Neural crest cell (in vitro differentiated cells): Measurements from ENCODE around the gene NDST1. TPM values are rescaled to one million over a fixed set of nuclear protein-coding genes. Genes with fewer than 3 reads are reported as not detected.

ENCODE experiments used
- DNase-seq: peaks from one replicate; pipeline ENCODE4 v3.0.0; 2021; ENCODE audit warnings: low read depth, mixed read lengths, low spot score
- H3K27ac Mint-ChIP-seq: one replicate; pipeline ENCODE4 v1.8.0; 2021; ENCODE audit warnings: mild to moderate bottlenecking, mixed read lengths; ENCODE audit not compliant: unreplicated experiment
- H3K27me3 Mint-ChIP-seq: 2 replicates; pipeline ENCODE4 v1.8.0; 2021; ENCODE audit warnings: low read depth, mild to moderate bottlenecking, mixed read lengths
- H3K36me3 Mint-ChIP-seq: 2 replicates; pipeline ENCODE4 v1.8.0; 2021; ENCODE audit warnings: low read depth, mild to moderate bottlenecking, mixed read lengths
- H3K4me1 Mint-ChIP-seq: 2 replicates; pipeline ENCODE4 v1.8.0; 2021; ENCODE audit warnings: mixed read lengths
- H3K4me3 Mint-ChIP-seq: one replicate; pipeline ENCODE4 v1.8.0; 2021; ENCODE audit warnings: mild to moderate bottlenecking, mixed read lengths
- H3K9me3 Mint-ChIP-seq: 2 replicates; pipeline ENCODE4 v1.8.0; 2021; ENCODE audit warnings: mixed read lengths
- total RNA-seq: library from RNA; stranded (reverse); gene quantifications from 2 replicates; pipeline ENCODE4 v1.2.1, GENCODE V29; 2021
- TF ChIP-seq, protein P1 (sequence below): fragments of 200-600 bp; sonication (generic); conservative IDR thresholded peaks from 2 replicates; pipeline ENCODE4 v1.5.0; 2021; ENCODE audit warnings: antibody characterized with exemption, mild to moderate bottlenecking

Gene NDST1
- total RNA-seq, 1 donor from 2014 or later = 112 TPM

DNA sequence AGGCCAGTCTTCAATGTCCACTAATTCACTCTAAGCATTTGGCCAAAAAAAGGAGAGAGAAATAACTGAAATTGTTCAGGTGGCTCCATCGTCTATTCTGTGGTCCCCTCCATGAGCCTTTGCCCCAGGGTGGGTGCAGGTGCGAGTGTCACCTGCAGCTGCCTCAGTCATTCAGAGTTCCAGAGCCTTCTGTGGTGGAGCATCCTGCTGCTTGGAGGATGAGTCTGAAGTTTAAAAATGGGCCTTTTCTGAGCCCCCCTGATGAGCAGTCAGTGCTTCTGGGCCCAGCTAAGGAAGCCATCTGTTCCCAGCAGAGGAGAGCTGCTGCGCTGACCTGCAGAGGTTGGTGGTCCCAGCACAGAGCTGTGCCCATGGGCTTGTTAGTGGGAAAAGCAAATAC, 48.2 kb downstream of the NDST1 start:
- H3K36me3 Mint-ChIP-seq = no peaks in the 10 kb centered on the region
- H3K27me3 Mint-ChIP-seq = no peaks in the 10 kb centered on the region
- no peak for DNase-seq
- H3K27ac Mint-ChIP-seq = no peak overlapping the region
- TF ChIP-seq, protein P1, sequence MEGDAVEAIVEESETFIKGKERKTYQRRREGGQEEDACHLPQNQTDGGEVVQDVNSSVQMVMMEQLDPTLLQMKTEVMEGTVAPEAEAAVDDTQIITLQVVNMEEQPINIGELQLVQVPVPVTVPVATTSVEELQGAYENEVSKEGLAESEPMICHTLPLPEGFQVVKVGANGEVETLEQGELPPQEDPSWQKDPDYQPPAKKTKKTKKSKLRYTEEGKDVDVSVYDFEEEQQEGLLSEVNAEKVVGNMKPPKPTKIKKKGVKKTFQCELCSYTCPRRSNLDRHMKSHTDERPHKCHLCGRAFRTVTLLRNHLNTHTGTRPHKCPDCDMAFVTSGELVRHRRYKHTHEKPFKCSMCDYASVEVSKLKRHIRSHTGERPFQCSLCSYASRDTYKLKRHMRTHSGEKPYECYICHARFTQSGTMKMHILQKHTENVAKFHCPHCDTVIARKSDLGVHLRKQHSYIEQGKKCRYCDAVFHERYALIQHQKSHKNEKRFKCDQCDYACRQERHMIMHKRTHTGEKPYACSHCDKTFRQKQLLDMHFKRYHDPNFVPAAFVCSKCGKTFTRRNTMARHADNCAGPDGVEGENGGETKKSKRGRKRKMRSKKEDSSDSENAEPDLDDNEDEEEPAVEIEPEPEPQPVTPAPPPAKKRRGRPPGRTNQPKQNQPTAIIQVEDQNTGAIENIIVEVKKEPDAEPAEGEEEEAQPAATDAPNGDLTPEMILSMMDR = no peak
- peaks cover 8% of the 10 kb centered on the region for H3K4me1 Mint-ChIP-seq
- no peak overlapping the region for H3K4me3 Mint-ChIP-seq
- no peaks in the 10 kb centered on the region for H3K9me3 Mint-ChIP-seq

DNA sequence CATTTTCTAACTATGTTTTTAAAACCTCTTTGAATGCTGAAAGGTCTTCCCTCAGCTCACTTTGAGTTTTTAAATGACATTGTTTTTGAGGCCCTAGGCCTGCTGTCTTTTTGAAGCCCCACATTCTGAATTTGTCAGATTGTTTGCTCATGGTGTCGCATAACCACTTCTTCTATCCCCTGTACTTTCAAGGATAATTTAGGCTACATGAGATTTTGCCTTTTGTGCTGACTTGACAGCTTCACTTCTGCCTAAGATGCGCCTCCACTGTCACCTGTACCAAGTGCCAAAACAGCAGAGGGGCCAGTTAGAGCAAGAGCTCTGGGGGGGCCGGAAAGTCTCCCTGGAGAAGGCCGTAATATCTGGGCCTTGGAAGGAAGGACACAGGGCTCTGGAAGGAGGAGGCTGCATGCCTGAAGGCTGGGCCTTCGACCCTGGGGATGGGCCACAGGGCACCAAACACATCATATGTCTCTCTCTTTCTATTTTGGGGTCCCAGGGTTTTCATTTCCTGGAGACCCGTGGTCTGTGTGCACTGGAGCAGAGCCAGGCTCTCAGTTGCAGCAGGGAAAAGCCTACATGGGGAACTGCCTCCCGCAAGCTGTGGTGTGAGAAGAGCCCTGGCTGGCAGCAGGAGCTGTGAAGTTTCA, 49.1 kb downstream of the NDST1 start:
- H3K4me3 Mint-ChIP-seq = no peak overlapping the region
- peaks cover 8% of the 10 kb centered on the region for H3K4me1 Mint-ChIP-seq

DNA sequence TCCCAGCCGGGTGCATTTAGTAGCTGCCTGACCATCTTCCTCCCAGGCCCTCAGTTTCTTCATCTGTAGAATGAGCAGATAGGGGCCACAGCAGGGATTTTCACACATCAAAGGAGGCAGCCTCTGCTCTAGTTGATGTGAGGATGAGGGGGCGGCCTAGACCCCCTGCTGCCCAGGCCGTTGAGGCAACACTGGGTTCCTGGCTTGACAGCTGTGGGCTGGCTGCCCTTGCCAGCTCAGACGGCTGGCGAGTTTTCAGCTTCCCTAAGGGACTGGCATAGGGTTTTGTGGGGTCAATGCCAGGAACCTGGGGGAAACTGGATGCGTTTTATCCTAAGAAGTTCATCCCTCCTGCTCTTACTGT, 49.6 kb downstream of the NDST1 start:
- Mint-ChIP-seq H3K27me3 (no peaks in the 10 kb centered on the region), H3K9me3 (no peaks in the 10 kb centered on the region), H3K4me1 (peaks cover 8% of the 10 kb centered on the region), H3K27ac (no peak overlapping the region), H3K4me3 (no peak overlapping the region), H3K36me3 (no peaks in the 10 kb centered on the region)
- no peak for DNase-seq
- TF ChIP-seq, protein P1 = no peak

More for the DNA sequence above, 49.1 kb downstream of the NDST1 start:
- no peak for DNase-seq
- Mint-ChIP-seq H3K9me3 (no peaks in the 10 kb centered on the region), H3K27ac (no peak overlapping the region), H3K27me3 (no peaks in the 10 kb centered on the region), H3K36me3 (no peaks in the 10 kb centered on the region)
- TF ChIP-seq, protein P1 = no peak

DNA sequence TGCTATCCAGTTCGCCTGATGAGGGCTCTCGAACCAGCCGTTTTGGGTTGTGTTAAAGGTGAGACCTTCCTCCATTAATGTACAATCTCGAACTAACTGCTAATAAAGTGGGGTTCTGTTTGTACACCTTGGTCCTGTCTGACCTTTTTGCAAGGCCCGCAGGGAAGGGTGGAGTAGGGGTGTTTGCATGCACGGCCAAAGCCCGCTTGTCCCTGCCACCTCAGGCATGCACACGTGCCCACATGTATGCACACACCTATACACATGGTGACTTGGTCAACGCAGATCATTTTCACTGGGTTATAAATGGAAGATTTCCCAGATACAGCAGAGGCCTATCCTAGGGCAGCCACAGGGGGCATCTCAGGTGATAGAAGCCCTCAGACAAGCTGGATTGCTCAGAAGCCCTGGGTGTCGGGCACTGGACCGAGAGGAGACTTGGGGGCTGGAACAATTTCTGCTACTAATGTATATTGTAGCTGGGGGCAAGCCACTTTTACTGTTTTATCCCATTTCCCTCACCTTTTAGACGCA, 50.2 kb downstream of the NDST1 start:
- DNase-seq = no peak
- peaks cover 3% of the 10 kb centered on the region for H3K9me3 Mint-ChIP-seq
- no peak overlapping the region for H3K4me3 Mint-ChIP-seq
- TF ChIP-seq, protein P1 = no peak
- peaks cover 8% of the 10 kb centered on the region for H3K4me1 Mint-ChIP-seq
- no peaks in the 10 kb centered on the region for H3K36me3 Mint-ChIP-seq
- H3K27ac Mint-ChIP-seq = peak overlapping the region; percentile 68
- no peaks in the 10 kb centered on the region for H3K27me3 Mint-ChIP-seq

DNA sequence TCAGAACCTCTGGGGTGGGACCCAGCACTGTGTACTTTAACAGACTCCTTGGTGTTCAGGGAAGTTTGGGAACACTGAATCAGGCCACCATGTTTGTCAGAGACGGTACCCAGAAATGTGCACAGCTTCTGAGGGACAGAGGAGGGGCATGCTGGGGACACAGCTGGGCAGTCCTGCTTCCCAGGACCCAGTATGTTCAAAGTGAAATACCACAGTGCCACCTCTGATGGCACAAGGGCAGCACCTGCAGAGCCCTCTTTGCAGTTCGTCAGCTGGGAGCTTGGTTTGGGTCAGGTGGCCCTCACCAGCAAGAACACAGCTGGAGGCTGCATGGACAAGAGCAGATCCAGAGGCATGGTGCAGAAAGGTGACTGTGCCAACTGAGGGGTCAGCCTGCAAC, 51.2 kb downstream of the NDST1 start:
- TF ChIP-seq, protein P1 = no peak
- Mint-ChIP-seq H3K36me3 (no peaks in the 10 kb centered on the region), H3K4me1 (peaks cover 8% of the 10 kb centered on the region), H3K9me3 (peaks cover 3% of the 10 kb centered on the region), H3K4me3 (no peak overlapping the region), H3K27ac (no peak overlapping the region), H3K27me3 (no peaks in the 10 kb centered on the region)
- DNase-seq = no peak
